AG08395 (cell line): Measurements from ENCODE around the gene PEAK1.
"Not testable (repeated sequence)": the region's sequence is repeated elsewhere in the genome, so short reads cannot be mapped to it uniquely, and the experiment has no call there.

ENCODE experiments used
- DNase-seq: peaks from one replicate; pipeline ENCODE4 v3.0.0; 2012; ENCODE audit warnings: mixed read lengths, low spot score

PEAK1 gene

GRCh38 chr15:77221708-77222107 lies 198.2 kb downstream of the PEAK1 start:
- DNase-seq, result no peak

GRCh38 chr15:77221174-77221573 lies 198.7 kb downstream of the PEAK1 start:
- no peak for DNase-seq

DNA sequence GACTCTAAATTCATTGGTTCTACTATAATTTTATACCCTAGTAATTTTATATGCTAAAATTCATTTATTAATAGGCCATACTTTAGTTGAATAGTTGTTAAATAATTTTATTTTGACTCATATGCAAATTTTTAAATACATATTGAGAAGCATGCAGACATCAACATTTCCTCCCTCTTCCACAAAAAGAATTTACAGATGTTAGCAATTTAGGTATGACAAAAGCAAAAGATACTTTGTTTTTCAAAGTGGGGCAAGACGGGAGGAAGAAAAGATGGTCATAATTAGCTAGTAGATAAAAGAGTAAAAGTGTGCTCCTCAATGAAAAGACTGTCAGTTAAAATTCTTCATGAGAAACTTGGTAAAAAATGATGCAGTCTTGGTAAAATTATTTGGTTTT lies 200.1 kb downstream of the PEAK1 start:
- no peak for DNase-seq

DNA sequence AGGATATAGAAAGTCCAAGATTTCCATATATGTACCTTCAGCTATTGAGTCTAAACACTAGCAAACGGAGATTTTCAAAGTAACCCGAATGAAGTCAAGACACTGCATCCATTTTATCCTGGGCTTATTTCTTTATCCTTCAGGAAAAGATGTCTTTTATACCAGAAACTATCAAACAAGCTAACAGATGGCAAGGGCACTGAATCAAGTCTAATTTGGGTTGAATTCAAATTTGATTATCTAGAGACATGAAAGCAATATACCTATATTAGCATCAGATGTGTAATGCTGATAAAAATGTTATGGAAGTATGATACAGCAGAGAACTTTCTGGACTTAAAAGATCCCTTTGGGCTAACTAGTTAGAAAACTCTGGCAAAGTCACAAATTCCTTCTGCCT lies 210.7 kb downstream of the PEAK1 start:
- DNase-seq, result no peak

- DNase-seq, result no peak
These were observed 211.7 kb downstream of the PEAK1 start for GRCh38 chr15:77208241-77208640.

GRCh38 chr15:77201665-77202064 lies 218.2 kb downstream of the PEAK1 start:
- no peak for DNase-seq

DNA sequence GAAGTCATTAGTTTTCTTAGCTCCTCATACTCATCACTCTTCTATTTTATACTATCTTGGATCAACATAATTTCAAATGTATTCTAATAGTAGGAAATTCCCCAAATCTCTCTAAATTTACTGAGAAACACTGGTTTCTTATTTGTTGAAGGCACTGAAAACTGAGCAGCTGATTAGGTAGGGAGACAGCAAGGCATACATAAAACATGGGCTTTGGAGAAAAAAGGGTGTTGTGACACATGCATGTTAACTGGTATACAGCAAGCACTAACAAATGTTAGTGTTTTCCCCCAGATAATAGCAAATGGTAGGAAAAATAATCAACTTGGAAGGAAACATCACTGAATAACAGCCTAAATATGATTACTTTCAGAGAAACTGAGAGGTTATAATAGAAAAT lies 223.5 kb downstream of the PEAK1 start:
- DNase-seq, result no peak

DNA sequence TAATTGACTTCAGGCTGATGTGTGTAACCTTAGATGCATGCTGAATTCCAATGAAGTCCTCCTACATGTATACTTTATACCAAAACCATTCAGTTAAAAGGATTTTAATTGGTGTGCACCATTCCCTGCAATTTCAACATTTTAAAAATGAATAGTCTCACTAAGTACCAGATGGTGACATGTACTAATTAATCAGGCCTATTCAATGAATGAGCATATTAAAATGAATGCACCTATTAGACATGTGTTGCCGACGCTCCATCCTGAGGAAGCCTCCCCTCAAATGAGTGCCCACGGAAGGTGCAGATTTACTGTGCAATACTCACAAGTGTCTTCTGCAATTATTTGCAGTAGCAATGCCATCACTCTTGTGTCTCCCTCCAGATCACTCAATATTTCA lies 224.3 kb downstream of the PEAK1 start:
- DNase-seq, result no peak

- no peak for DNase-seq
These were observed 227.5 kb downstream of the PEAK1 start for GRCh38 chr15:77192451-77192850.

DNA sequence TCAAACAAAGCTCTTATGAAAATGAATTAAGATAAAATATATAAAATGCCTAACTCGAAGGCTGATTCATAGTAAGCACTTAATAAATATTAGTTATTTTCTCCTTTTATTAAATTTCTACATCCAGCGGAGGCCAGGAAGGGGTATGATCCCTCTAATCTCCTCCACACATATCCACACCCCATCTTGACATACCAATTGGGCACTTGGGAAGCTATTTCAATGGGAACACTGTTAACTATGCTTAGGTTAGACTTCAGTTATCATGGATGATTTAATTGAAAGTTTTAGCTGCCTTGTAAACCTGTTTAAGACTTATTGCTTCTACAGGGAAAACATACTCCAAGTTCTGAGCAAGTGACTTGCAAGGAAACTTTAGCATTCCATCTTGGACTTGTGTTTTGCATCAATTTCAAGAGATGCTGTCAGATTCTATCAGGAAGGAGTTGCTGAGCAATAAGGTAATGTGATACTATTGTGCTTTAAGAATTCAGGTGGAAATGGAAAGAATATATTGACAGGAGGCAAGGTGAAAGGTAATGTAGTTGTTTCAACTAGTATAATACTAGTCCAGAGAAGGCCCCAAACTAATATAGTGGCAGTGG lies 228.6 kb downstream of the PEAK1 start:
- no peak for DNase-seq

DNA sequence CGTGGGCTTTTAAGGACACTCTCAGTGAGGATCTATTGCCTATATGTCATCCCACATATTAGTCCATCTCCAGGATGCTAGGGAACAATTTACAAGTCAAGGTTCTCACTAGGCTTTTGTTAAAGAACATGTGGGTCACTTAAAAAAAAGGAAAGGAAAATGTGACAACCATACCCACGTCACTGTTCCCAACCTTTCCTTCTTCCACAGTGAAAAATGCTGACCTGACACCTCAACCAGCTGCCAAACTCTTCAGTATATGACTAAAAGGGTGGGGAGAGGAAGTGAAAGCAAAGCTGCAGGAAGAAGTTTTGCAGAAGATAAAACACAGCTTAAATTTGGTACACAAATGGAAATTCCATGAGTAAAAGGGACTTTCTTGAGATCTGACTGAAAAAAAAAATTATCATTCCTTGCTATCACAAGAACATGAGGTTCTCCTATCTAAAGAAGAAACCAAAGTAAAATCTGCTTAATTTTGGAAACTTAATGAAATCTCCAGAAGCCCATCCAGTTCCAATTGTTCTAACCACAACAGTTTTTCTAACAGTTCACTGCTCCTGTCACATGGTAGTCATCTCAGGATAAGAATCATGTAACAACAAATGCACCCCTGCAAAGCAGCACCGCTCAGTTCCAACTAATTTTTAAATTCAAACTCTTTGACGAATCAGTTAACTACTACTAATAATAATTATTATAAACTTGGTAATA lies 232.0 kb downstream of the PEAK1 start:
- peak; percentile 59 for DNase-seq

- DNase-seq, result no peak
These were observed 233.3 kb downstream of the PEAK1 start for GRCh38 chr15:77186594-77187011.

- no peak for DNase-seq
These were observed 234.6 kb downstream of the PEAK1 start for GRCh38 chr15:77185242-77185785.

GRCh38 chr15:77184352-77184751 lies 235.6 kb downstream of the PEAK1 start:
- not testable (repeated sequence) for DNase-seq

GRCh38 chr15:77183066-77183465 lies 236.8 kb downstream of the PEAK1 start:
- no peak for DNase-seq

DNA sequence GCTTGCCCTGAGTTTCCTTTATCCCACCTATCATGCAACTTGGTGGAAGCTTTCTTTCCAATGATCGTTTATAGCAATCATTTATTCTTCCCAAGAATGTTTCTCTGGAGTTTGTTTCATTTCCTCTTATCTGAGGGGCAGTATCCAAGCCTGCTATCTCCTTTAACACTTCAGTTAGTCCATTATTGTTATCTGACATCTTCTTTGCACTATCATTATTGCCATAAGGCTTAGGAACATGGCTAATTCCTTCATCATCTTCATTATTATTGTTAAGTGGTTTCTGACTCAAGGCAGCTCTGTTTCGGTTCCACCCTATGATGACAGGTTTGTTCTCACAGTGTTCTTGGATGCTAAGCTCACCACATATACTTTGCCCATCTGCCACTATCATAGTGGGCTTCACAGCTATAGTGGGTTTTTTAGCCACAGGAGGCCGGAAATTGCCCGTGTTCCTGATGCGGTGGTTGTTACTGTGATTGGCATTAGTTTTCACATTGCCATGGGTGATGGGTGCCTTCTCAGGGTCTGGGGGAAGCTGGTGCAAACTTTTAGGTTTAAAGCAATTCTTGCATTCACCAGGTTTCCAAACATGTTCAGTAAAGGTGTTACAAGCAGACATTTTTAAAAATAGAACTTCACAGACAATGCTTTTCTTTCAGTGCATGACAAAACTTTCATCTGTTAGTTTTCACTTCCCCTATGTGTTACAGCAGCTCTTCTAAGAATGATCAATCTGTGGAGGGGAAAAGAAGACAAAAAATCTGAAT lies 238.4 kb downstream of the PEAK1 start:
- DNase-seq, result no peak

DNA sequence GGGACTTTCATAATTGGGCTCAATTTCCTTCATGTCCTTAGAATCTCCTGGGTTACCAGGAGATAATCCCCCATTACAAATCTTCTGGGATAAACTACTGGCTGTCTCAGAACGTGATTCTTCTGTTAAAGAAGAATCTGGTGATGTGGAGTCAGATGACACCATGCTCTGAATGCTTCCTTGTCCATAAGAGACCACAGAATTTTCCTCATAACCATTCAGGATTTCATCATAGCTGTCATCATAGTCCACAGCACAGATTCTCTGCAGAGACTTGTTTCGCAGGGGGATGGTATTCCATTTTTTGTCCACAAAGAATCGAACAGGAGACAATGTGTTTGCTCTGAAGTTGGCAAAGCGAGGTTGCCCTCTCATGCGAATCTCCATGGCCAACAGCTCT lies 239.1 kb downstream of the PEAK1 start:
- DNase-seq, result peak; percentile 24

DNA sequence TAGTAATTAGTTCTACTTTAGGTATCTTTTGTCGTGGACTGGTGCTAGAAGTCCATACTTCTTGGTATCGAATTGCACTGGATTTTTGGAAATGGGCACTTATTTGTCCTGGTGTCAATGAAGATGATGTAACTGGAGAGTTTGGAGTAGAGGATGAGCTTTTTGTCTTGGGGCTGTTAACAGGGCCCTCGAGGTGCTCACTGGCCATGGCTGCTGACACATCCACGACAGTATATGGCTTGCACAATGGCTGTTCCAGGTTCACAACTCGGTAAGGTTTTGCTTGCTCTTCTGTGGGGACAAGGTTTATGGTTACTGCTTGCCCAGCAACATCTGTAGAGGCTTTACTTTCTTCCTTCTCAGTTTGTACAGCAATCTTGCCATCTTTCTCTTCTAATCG lies 239.6 kb downstream of the PEAK1 start:
- DNase-seq, result no peak

GRCh38 chr15:77179541-77179998 lies 240.3 kb downstream of the PEAK1 start:
- DNase-seq, result no peak

- DNase-seq, result no peak
These were observed 241.5 kb downstream of the PEAK1 start for GRCh38 chr15:77178411-77178810.

DNA sequence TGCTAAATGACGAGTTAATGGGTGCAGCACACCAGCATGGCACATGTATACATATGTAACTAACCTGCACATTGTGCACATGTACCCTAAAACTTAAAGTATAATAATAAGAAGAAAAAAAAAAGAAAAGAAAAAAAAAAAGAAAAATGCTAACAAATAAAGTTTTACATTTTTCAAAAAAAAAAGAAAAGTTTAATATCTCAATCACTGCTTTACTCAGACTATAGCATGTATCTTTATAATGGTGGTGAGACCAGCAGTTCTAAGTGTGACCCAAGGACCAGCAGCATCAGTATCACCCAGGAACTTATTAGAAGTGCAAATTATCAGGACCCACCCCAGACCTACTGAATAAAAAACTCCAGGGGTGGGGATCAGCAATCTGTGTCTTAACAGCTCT lies 243.8 kb downstream of the PEAK1 start:
- not testable (repeated sequence) for DNase-seq

DNA sequence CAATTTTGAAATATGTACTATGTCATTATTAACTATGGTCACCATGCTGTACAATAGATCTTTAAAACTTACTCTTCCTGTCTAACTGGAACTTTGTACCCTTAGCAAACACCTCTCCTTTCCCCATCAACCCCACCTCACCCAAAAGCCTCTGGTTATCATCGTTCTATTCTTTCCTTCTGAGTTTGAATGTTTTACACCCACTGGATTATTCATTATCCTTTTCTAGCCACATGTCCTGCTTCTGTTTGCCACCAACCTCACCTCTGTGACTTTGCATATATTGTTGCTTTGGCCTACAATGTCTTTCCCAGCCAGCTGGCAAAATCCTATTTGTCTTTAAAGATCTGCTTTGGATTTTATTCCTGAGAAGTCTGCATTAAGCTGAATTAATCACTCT lies 246.4 kb downstream of the PEAK1 start:
- DNase-seq, result no peak
